ENCODE results near the gene IL25. TPM values are rescaled to one million over a fixed set of nuclear protein-coding genes. Genes with fewer than 3 reads are reported as not detected.

The IL25 gene
- polyA plus RNA-seq, 4 donors: not detected

DNA sequence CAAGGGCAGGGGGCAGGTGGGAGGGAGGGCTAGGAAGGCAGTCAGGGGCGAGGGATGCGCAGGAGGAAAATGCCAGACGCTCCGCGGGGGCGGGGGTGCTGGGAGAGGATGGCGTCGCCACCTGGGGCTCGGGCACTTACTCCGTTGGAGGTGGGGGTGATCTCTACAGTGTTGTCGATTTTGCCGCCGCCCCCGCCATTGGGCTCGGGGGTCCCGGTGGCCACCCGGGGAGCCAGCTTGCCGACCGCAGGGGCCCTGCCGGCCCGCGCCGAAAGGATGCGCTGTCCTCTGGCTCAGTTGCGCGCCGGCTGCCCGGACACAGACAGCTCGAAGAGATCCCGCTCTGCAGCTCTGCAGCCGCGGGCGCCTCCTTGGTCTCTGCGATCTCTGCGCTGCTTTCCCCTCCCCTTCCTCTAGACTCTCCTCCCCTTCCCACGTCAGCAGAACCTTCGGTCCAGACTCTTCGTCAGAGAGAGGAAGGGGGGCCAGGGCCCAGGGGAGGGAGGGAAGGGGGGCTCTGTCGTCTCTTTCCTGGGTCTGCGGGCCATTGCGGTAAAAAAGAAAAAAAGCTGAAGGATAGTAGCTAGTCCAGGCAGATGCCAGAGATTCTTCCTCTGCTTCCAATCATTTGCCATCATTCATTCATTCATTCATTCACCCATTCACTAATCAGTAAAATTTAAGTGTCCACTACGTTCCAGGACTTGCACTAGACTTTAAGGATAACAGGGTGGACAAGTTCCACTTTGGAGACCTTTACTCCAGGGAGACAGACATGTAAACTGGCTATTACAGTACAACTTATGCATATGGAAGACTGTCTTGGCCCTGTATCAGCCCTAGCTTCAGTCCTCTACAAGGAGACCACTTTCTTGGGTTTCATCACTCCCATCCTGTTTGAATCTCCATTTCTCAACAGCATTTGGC is 19.8 kb upstream of the IL25 start, which contains the start of gene SLC22A17:
Gene SLC22A17, minus strand, starts transcription at position 382 of the 927 bp plus-strand sequence.
- DNase-seq (ENCODE audit: low read depth in 4 of 4, low spot score in 3 of 4): peak; percentile 74 to 82 (median 80)

DNA sequence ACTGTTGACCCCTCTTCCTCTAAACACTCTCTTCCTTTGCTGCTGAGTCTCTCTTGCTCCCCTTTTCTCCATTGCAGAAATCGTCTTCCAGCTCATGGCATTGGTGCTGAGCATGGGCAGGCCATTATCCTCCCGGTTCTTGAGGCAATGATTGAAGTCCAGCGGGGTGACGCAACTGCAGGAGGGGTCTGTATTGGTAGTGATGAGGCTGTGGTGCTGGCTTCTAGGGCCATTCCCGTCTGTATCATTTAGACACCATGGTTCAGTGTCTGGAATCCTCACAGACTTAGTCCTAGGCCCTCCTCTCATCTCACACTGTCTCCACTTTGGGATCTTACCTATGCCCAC is 19.2 kb upstream of the IL25 start:
- DNase-seq (ENCODE audit: low read depth in 4 of 4, low spot score in 3 of 4): no peak

DNA sequence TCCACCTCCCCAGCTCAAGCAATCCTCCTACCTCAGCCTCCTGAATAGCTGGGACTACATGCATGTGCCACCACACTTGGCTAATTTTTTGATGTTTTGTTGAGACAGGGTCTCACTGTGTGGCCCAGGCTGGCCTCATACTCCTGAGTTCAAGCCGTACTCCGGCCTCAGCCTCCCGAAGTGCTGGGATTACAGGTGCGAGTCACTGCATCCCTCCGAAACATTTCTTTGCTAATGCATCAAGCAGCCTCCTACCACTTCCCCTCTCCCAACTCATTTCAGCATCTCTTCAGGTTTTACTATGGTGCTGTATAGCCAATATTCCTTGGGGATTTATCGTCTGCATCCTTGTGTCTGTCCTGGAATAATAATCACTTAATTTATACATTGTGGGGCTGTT is 17.6 kb upstream of the IL25 start:
- no peak for DNase-seq (ENCODE audit: low read depth in 4 of 4, low spot score in 3 of 4)

DNA sequence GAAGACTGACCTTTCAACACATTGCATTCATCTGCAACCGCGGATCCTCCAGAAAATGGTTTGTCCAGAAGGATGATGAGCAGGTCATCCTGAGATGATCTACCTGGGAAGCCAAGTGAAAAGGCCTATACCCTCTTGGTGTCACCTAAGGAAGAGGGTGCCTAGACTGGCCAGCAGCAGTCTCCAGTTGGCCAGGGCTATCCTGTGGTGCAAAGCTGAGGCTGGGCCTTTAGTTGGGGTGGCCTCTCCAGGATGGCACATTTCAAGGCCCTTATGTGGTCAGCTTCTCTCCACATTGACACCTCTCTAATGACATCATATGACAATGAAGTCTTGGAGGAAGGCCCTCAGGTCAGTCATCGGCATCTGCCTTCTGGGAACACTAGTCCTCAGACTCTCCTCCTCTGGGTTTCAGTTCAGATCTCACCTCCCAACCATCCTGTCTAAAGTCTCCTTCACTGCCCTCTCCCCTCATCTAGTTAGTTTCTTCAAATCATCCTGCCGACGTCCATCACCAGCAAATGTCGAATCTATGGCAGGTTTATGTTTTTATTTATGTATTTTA is 16.7 kb upstream of the IL25 start:
- no peak for DNase-seq (ENCODE audit: low read depth in 4 of 4, low spot score in 3 of 4)

DNA sequence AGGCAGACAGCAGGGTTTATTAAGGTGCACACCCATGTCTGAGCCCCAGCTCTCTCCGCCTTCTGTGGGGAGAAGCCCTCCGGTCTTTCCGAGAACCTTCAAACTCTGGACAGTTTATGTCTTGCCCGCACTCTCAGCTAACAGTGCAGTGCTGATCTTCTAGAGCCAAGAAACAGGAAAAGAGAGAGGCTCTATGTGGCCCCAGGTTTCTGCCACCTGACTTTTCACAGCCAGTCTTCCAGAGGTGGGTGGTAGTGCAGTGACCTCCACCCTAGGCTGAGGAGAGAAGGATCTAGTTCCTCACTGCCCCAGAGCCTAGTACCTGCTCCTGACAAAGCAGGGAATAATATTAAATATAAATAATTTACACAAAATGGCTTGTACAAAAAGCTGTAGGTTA is 15.9 kb upstream of the IL25 start:
- DNase-seq (ENCODE audit: low read depth in 4 of 4, low spot score in 3 of 4): no peak

DNA sequence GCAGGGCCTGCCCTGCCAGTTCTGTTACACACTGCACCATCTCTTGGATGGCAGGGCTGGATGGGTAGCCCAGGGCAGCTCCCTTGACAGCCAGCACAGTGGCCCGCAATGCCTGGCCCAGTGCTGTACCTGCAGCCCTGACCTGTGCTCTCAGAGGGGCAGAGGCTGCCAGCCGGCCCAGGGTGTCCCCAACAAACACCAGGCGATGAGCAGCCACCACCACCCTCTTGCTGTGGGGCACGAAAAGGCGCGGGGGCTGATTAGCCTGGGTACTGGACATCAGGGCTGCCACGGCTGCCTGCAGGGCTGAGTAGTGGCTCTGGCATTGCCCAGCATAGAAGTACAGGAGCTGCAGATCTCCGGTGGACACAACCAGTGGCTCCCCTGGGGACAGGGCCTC is 15.3 kb upstream of the IL25 start:
- no peak for DNase-seq (ENCODE audit: low read depth in 4 of 4, low spot score in 3 of 4)

DNA sequence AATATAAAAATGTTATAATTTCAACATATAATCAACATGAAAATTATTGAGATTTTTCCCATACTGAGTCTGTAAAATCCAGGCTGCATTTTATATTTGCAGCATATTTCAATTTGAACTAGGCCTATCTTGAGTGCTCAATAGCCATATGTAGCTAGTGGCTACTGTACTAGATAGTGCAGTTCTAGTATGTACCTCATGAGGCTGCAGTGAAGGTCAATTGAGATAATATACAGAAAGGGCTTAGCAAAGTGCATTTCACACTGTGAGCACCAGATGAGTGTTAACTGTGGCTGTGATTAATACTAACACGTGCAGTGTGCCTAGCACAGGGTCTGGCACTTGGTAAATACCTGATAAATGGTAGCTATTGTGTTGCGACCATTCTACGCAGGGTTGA is 14.6 kb upstream of the IL25 start:
- no peak for DNase-seq (ENCODE audit: low read depth in 4 of 4, low spot score in 3 of 4)

DNA sequence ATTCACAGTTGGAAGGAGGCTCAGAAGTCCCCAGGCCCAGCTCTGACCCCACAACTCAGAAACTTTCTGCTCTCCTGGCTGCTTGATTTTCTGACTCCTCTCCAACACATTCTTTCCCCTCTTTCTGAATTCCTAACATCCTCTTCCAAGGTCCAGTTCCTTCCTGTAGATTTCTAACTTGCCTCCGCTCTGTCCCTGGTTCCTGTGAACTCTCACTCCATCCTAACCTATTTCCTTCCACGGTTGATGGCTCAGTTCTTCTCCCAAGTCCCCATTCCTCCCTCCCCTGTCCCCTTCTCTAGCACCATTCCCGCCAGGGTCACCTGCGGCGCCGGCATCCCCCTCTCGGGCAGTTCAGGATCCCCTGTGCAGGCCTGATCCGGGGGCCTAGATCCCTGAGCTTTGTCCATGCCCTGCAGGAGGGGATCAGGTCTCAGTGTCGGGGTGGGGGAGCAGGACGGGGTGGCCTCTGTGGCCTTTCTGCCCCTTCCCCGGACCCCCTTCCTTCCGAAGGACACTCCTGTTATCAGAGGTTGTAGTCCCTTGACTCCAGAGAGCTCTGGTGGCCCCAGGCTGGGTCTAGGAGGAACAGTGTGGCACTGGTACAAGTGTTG is 13.9 kb upstream of the IL25 start:
- no peak for DNase-seq (ENCODE audit: low read depth in 4 of 4, low spot score in 3 of 4)

DNA sequence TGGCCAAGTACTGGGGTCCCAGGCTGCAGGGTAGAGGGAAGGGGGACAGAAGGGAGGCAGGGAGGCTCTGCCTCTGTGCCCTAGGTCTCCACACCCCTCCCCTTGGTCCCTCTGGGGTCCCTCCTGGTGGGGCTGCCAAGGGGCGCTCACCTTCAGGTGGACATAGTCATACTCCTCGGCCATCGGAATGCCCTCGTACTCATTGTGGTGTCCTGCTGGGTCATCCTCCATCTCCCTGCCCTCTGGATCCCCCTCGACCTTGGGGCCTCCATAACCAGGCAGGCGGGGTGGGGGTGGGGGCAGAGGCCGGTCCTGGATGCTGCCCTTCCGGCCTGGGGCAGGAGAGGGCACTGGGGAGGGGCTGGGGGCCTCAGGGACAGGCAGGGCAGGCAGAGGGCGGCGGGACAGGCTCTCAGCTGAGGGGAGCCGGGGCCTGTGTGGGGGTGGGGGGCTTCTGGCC is 13.4 kb upstream of the IL25 start:
- DNase-seq (ENCODE audit: low read depth in 4 of 4, low spot score in 3 of 4): no peak

DNA sequence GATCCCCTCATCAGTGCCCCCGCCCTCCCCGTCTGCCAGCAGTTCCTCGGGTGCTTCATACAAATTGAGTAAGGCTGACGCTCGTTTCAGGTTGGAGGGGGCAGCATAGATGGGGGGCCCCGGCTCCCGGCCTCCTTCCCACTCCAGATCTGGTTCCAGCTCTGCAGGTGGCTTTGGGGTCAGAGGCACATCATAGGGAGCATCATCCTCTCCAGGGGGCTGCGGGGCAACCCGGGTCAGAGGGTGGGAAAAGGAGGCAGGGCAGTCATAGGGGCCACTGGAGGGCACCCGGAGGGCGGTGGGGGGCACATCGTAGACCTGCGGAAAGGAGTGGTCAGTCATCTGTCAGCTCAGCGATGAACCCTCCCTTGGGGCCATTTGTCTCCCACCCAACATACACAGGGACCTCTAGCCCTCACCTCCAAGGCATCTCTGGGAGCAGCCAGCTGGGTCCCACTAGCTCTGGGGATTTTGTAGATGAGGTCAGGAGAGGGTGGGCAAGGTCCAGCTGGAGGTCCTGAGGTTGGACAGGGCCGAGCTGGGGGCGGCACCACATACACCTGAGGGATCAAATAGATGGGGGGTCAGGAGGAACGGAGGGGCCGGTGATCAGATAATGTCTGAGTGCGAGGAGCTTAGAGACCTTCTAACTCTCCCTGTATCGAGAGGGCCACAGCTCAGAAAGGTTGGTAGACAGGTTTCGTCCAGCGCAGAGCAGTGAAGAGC is 12.7 kb upstream of the IL25 start:
- no peak for DNase-seq (ENCODE audit: low read depth in 4 of 4, low spot score in 3 of 4)

DNA sequence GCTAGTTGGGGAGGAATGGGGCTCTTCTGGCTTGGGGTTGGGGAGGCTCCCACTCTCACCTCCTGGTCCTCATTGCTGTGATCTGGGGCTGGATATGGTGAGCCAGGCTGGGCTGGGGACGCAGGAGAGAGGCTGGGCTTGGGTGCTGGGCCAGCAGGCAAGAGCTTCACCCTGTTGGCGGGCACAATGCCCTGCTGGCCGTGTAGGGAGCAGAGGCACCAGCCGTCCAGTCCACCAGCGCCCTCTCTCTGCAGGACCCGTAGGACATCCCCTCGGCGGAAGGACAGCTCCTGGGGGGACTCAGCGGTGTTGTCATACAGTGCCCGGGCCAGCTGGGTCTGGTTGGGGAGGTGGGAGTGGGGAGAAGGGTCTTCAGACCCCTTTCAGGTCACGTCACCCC is 12.1 kb upstream of the IL25 start:
- DNase-seq (ENCODE audit: low read depth in 4 of 4, low spot score in 3 of 4): no peak

DNA sequence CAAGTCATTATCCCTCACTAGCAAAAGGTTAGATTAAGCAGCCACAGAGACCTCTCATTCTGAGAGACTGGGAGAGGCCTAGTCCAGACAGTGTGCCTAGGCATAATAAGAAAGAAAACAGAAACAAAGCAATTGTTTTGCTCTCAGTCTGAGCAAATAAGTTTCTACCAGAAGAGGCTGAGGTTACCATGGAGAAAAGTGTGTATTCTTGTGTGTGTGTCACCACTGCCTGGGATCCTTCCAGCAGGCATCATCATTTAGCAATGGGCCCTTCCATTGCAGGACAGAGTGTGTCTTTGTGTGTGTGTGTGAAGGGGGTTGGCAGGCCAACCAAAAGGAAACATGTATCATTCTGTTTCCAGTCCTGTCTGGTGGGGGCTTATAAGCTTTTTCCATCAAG is 11.3 kb upstream of the IL25 start:
- no peak for DNase-seq (ENCODE audit: low read depth in 4 of 4, low spot score in 3 of 4)

DNA sequence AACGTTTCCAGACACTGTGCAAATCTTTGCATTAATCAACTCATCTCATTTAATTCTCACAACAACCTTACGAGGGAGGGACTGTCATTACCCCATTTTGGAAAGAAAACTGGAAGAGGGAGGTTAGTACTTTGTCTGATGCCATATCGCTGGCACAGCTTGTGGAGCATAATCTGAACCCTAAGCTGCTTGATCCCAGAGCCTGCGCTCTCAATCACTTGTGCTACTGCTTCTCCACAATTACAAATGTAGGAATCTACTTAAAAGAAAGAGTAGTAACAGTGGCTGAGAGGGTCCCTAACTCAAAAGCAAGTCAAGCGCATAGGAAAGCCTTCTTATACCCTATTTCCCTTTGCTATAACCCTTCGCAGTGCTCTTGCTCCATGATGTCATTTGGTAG is 10.8 kb upstream of the IL25 start:
- DNase-seq (ENCODE audit: low read depth in 4 of 4, low spot score in 3 of 4): no peak

DNA sequence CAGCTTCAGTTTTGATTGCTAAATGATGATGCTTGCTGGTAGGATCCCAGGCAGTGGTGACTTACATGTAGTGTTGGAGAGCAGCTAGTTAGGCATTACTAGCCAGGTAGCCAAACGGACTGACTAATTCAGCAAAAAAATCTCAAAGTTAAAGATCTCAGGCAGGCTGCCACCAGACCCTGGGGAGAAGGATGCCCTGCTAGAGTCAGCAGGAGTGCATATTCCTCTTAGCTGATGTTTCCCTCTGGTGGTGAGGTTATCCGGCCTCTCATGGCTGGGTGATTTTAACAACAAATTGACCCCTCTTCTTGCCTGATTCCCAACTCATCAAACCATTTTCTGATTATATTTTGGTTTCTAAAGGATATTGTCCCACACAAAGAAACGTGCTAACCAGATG is 10.4 kb upstream of the IL25 start:
- DNase-seq (ENCODE audit: low read depth in 4 of 4, low spot score in 3 of 4): no peak

DNA sequence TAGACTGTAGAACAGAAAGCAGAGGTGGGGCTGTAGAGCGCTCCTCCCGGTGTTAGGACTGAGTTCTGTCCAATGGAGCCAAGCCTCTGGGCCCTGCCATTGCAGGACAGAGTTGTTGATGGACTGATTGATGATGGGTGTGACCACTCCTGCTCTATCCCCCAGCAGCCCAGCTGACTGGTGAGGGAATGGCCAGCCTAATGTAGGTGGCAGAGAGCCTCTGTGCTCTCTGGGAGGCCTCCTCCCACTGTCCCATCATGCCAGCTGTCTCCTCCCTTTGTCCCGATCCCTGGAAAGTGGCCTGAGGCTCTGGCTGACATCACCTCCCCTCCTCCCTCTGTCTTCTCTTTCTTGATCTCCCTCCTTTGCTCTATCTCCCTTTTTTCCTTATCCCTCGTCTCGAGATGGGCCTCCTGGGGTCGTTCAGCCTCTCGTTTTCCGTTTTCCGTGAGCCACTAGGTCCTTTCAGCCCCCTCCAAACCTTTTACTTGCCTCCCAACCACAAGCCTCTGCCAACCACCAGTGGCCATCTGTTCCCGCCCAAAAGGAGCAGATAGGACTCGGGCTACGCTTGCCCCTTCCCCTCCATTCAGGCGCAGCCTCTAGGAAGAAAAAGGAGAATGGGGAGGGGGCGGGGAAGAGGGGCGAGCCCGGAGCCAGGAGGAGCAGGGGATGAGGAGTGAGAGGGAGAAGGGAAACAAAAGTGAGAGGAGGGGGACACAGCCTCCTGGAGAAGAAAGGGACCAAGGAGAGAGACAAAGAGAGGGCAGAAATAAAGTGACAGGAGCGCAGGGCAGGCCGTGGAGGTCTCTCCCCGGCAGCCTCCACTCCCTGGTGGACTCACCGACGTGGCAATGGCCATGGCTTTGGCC is 8.2 kb upstream of the IL25 start:
- peak in 1 of 4 donors; percentile 24 for DNase-seq (ENCODE audit: low read depth in 4 of 4, low spot score in 3 of 4)

DNA sequence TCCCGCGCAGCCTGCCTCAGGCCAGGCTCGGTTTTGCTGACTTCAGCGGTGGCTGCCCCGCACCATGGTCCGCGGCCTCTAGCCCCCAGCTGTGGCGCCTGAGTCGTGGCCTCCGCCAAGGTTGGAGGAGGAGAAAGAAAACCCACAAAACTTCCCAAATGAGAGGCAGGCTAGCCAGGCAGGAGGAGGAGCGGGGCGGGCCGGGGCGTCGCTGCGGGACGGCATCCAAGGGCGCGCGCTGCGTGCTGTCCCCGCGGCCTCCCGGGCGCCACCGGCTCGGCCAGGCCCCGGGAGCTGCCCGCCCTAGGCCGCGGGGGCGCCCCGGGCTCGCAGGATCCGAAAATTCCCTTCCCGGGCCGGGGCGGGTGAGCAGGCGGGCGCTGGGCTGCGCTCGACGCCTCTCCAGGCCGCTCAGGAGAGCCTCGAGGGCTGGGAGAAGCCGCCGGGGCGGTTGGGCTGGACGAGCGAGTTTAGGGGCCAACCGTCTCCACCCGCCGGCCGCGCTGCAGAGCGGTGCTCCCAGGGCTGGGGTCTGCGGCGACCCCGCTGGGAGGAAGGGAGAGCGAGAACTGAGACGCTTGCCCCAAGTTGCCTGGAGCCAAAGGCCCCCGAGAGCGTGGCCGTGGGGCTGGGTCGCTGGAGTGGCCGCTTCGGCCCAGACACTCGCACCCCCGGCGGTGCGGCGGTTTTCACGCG is 7.4 kb upstream of the IL25 start, which contains the start of gene EFS:
Gene EFS, minus strand, starts transcription at position 137 of the 696 bp plus-strand sequence. CDS start 147 bp downstream, outside the sequence.
- peak in 1 of 4 donors; percentile 16 for DNase-seq (ENCODE audit: low read depth in 4 of 4, low spot score in 3 of 4)

DNA sequence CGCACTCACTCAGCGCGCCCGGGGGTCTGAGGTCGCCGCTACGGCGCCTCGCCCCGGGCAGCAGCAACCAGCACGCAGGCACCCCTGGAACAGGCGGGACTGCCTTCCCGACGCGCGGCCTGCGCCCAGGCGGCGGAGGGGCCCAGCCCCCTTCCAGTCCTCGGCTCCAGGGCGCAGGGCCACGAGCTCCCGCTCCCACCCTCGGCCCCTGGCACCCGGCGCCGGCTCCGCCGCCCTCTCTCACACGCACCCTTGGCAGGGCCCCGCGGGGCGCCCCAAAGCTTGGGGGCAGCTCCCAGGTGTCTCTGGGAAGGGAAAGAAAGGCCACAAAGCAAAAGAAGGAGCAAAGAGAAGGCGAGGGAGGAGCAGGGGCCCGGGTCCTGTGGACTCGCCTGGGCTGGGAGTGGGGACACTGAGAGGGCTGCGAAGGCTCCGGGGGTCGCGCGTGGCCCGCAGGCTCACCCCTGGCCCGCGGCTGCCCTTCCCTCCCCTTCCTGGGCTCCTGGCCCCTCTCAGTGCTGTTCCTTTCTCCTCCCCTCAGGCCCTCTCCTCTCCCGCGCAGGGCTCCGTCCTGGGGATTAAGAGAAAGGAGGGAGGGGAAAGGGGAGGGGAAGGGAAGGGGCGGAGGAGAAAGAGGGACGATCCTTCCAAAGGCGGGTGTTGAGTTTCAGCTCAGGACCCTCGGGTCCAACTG is 6.7 kb upstream of the IL25 start:
- DNase-seq (ENCODE audit: low read depth in 4 of 4, low spot score in 3 of 4): peak; percentile 85 to 94 (median 90)

DNA sequence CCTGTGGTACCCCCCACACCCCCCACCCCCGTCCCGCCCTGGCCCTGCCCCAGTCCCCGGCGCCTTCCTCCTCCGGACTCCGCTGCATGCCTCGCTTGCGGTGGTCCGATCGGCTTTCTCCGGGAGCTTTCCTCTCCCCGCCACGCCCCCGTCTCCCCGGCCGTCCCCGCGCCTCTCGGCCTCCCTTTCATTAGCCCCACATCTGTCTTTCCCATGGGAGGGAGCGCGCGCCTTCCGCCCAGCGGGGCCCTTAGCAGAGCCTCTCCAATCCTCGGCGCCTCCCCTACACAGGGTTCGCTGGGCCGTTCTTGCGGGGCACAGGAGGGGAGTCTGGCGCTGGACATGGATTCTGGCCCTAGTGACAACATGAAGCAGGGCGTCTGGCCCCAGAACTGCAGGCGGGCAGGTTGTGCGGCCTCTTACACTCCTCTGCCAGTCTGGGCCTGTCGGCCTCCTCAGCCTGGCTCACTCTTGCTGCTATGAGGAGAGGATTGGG is 6.1 kb upstream of the IL25 start:
- peak in 1 of 4 donors; percentile 74 for DNase-seq (ENCODE audit: low read depth in 4 of 4, low spot score in 3 of 4)

DNA sequence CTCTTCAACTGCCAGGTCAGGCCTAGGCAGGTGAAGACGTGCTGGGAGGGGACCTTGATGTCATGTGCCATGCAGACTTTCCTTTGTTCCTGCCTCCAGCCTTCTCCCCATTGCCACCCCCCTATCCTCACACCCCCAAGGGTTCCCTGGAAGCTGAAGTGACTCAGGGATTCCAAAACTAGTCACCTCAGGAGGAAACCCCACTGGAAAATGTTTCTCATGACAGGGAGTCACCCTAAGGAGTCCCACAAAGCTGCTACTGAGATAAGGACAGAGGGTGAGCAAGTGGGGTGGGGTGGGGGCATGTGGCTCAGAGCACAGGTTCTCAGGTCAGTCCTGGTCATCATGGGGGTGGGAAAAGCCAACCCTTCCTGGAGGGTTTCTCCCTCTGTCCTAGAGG is 2.4 kb upstream of the IL25 start:
- DNase-seq (ENCODE audit: low read depth in 4 of 4, low spot score in 3 of 4): no peak
